ENCODE results near the gene LYRM2.

GRCh38 chr6:89611666-89612065 is 26.9 kb downstream of the LYRM2 start:
- TF ChIP-seq CREB5 (CRISPR knock-in tag; IDR thresholded peaks at IDR 0.05; ENCODE audit: low read depth) = no peak
- no peak for TF ChIP-seq GLIS3 (CRISPR knock-in tag; IDR thresholded peaks at IDR 0.05)
- TF ChIP-seq ZC3H10 (CRISPR knock-in tag; IDR thresholded peaks at IDR 0.05) = no peak

Data from SK-N-SH treated with all-trans-retinoic acid at 6 μM for 48 hours (cell line).